Peyer's patch (tissue), 4 donors: ENCODE data around the gene PLCL2.

Experiments
- CTCF ChIP-seq, 6 experiments: fragments of 450-650 bp in 4 of 6; fragments of 200-600 bp in 2 of 6; sonication (generic) in 1 of 6; IDR thresholded peaks; one replicate each; pipeline ENCODE4 v1.5.1; 2017 to 2019; ENCODE audit warnings: antibody characterized with exemption in 6 of 6, mild to moderate bottlenecking in 3 of 6, moderate library complexity in 1 of 6
- POLR2A ChIP-seq, 2 donors: fragments of 450-650 bp; IDR thresholded peaks; one replicate each; pipeline ENCODE4 v1.5.1; 2017; ENCODE audit warnings: antibody characterized with exemption in 2 of 2, mild to moderate bottlenecking in 2 of 2, moderate library complexity in 2 of 2

- no peak for TF ChIP-seq CTCF (IDR thresholded peaks at IDR 0.05)
- no peak for TF ChIP-seq POLR2A (IDR thresholded peaks at IDR 0.05)
These were observed 23.3 kb upstream of the PLCL2 start for GRCh38 chr3:16861432-16861831.
